ENCODE measurements around the gene MEIS2.

MEIS2 gene

DNA sequence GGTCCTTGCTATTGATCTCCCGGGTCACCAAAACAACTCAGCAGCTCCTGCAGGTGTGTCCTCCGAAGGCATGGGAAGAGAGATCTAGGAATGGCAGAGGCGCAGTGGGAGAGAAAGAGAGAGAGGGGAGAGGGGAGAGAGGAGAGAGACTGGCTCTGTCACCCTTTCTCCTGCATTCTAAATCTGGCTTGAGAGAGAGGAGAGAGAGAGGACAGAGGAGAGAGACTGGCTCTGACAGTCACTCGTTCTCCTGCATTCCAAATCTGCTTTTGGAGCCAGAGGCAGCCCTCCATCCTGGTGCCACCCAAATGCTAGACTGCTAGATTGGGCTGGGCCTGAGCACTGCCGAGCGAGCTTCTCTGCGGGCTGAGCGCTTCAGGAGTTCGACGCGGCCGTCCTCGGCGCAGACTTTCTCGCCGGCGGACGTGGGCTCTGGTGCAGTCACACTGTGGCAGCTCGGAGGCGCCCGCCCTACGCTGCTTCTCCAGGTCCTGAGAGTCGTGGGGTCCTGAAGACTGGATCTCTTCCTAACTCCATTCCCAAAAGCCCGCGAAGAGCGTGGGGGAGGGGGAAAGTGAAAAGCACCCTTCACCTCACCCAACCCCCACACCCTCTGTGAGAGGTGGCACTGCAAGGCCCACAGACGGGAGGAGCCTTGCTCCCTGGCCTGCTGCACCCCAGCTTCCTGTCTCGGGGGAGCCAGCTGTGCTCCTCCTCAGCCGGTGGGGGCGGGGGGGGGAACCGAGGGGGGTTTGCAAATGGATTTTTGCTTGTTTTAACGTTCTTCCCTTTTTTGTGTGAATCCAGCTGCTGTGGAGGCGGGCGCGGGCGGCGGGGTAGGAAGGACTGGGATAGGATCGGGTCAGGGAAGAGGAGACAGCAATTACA lies 222.3 kb downstream of the MEIS2 start:
- no peak overlapping the region for H4K8ac ChIP-seq (ENCODE audit: low read depth, low read length)
- H3K79me2 ChIP-seq (ENCODE audit: control insufficient read depth, insufficient read depth, low read length, poor library complexity), result no peaks in the 10 kb centered on the region
- H3K4me3 ChIP-seq (ENCODE audit: low read depth, low read length), result no peak overlapping the region

DNA sequence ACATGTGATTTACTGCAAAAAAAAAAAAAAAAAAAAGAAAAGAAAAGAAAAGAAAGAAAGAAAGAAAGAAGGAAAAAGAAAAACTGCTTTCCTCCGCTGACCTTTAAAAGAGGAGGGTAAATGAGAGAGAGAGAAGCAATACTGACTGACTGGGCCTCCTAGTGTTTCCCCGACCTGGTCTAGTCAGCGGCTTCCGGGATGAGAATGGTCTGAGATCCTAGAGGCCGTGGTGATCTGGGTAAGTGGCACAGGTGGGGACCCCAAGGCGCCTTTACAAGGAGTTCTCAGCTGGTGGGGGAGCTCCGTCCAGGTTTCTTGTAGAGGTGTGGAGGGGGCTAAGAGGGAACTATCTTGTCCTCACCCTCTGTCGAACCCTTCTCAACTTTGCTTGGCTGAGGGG lies 223.1 kb downstream of the MEIS2 start:
- H3K18ac ChIP-seq (ENCODE audit: low read length), result no peak overlapping the region
- no CpG with 5 or more reads among the region's 8 CpGs for WGBS (ENCODE audit: extremely low coverage, insufficient coverage, insufficient read length)
- H3K27ac ChIP-seq (ENCODE audit: low read depth, low read length), result no peak overlapping the region
- H3K79me1 ChIP-seq (ENCODE audit: low read length), result no peaks in the 10 kb centered on the region
- no peaks in the 10 kb centered on the region for H3K36me3 ChIP-seq (ENCODE audit: control insufficient read depth in 1 of 2, insufficient read depth in 2 of 2, low read length in 2 of 2)
- no peak overlapping the region for H3K9ac ChIP-seq (ENCODE audit: low read length)
- peaks cover 4% of the 10 kb centered on the region for H3K9me3 ChIP-seq (ENCODE audit: insufficient read depth, low read depth, low read length)
- no peaks in the 10 kb centered on the region for H3K79me2 ChIP-seq (ENCODE audit: control insufficient read depth, insufficient read depth, low read length, poor library complexity)
- DNase-seq, result no peak
- H3K23ac ChIP-seq (ENCODE audit: low read length), result no peak overlapping the region
- no peak overlapping the region for H2AFZ ChIP-seq (ENCODE audit: insufficient read depth, low read length, poor library complexity)
- H4K12ac ChIP-seq (ENCODE audit: low read depth, low read length), result no peak overlapping the region
- no peak overlapping the region for H3K4ac ChIP-seq (ENCODE audit: low read depth, low read length)
- H4K8ac ChIP-seq (ENCODE audit: low read depth, low read length), result no peak overlapping the region
- H3K14ac ChIP-seq (ENCODE audit: low read length), result no peak overlapping the region
- no peak overlapping the region for H2BK120ac ChIP-seq (ENCODE audit: insufficient read depth, low read length, poor library complexity)
- H3K4me3 ChIP-seq (ENCODE audit: low read depth, low read length), result no peak overlapping the region
- H3K4me2 ChIP-seq (ENCODE audit: low read length), result no peak overlapping the region
- H2BK12ac ChIP-seq (ENCODE audit: low read length), result no peak overlapping the region
- H2BK5ac ChIP-seq (ENCODE audit: low read depth, low read length, poor library complexity), result no peak overlapping the region
- no peak overlapping the region for H2AK5ac ChIP-seq (ENCODE audit: low read length)
- H3K27me3 ChIP-seq (ENCODE audit: insufficient read depth, low read length), result peaks cover 32% of the 10 kb centered on the region
- H4K91ac ChIP-seq (ENCODE audit: low read depth, low read length), result no peak overlapping the region
- H3K4me1 ChIP-seq (ENCODE audit: control insufficient read depth in 1 of 2, insufficient read depth in 2 of 2, low read length in 2 of 2), result peaks cover 12 to 16% of the 10 kb centered on the region in 2 experiments

More for the DNA sequence above, 222.3 kb downstream of the MEIS2 start:
- H3K18ac ChIP-seq (ENCODE audit: low read length), result no peak overlapping the region
- peak overlapping the region; percentile 70 for H3K4me2 ChIP-seq (ENCODE audit: low read length)
- peak in 1 of 2 donors; percentile 4 for DNase-seq
- H3K4me1 ChIP-seq (ENCODE audit: control insufficient read depth in 1 of 2, insufficient read depth in 2 of 2, low read length in 2 of 2), result peaks cover 12 to 16% of the 10 kb centered on the region in 2 experiments
- H4K91ac ChIP-seq (ENCODE audit: low read depth, low read length), result no peak overlapping the region
- H2BK120ac ChIP-seq (ENCODE audit: insufficient read depth, low read length, poor library complexity), result no peak overlapping the region
- H3K9me3 ChIP-seq (ENCODE audit: insufficient read depth, low read depth, low read length), result peaks cover 4% of the 10 kb centered on the region
- no CpG with 5 or more reads among the region's 38 CpGs for WGBS (ENCODE audit: extremely low coverage, insufficient coverage, insufficient read length)
- H2AFZ ChIP-seq (ENCODE audit: insufficient read depth, low read length, poor library complexity), result no peak overlapping the region
- no peaks in the 10 kb centered on the region for H3K79me1 ChIP-seq (ENCODE audit: low read length)
- H3K14ac ChIP-seq (ENCODE audit: low read length), result no peak overlapping the region
- H3K27me3 ChIP-seq (ENCODE audit: insufficient read depth, low read length), result peaks cover 39% of the 10 kb centered on the region
- H2BK5ac ChIP-seq (ENCODE audit: low read depth, low read length, poor library complexity), result no peak overlapping the region
- H3K27ac ChIP-seq (ENCODE audit: low read depth, low read length), result no peak overlapping the region
- no peak overlapping the region for H3K9ac ChIP-seq (ENCODE audit: low read length)
- H3K23ac ChIP-seq (ENCODE audit: low read length), result no peak overlapping the region
- no peaks in the 10 kb centered on the region for H3K36me3 ChIP-seq (ENCODE audit: control insufficient read depth in 1 of 2, insufficient read depth in 2 of 2, low read length in 2 of 2)
- H4K12ac ChIP-seq (ENCODE audit: low read depth, low read length), result no peak overlapping the region
- no peak overlapping the region for H2BK12ac ChIP-seq (ENCODE audit: low read length)
- no peak overlapping the region for H3K4ac ChIP-seq (ENCODE audit: low read depth, low read length)
- no peak overlapping the region for H2AK5ac ChIP-seq (ENCODE audit: low read length)

DNA sequence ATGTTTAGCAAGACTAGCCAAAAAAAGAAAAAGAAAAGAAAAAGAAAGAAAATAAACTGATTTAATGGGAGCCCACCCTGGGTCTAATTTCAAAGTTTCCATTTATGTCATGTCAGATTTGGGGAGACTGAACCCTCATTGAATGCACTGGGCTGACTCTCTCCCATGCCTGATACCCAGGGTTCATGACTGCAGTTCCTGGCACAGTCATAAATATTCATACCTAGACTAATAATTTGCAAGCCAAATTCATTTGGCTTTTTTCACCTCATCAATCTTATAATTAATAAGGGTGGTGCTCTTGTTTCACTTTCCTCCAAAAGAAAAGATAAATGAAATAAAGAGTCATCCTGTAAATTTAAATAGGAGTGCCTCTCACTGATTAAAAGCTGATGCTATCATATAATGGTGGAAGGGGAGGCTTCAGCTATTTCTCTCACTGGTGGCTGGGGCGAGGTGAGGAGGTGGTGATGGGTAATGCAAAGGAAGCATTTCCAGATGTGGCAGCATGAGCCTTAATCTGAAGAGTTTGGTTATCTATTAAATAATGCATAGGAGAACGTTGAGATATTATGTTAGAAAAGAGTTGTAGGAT lies 224.5 kb downstream of the MEIS2 start:
- Histone ChIP-seq H3K4me3 (ENCODE audit: low read depth, low read length) (no peak overlapping the region), H3K79me2 (ENCODE audit: control insufficient read depth, insufficient read depth, low read length, poor library complexity) (no peaks in the 10 kb centered on the region), H3K4me2 (ENCODE audit: low read length) (no peak overlapping the region), H3K9ac (ENCODE audit: low read length) (no peak overlapping the region), H3K27ac (ENCODE audit: low read depth, low read length) (no peak overlapping the region), H4K8ac (ENCODE audit: low read depth, low read length) (no peak overlapping the region), H3K4ac (ENCODE audit: low read depth, low read length) (no peak overlapping the region), H3K4me1 (ENCODE audit: control insufficient read depth in 1 of 2, insufficient read depth in 2 of 2, low read length in 2 of 2) (peaks cover 12 to 16% of the 10 kb centered on the region in 2 experiments), H2AK5ac (ENCODE audit: low read length) (no peak overlapping the region), H4K91ac (ENCODE audit: low read depth, low read length) (no peak overlapping the region), H2AFZ (ENCODE audit: insufficient read depth, low read length, poor library complexity) (no peak overlapping the region), H3K14ac (ENCODE audit: low read length) (no peak overlapping the region), H3K9me3 (ENCODE audit: insufficient read depth, low read depth, low read length) (peaks cover 4% of the 10 kb centered on the region), H2BK5ac (ENCODE audit: low read depth, low read length, poor library complexity) (no peak overlapping the region), H4K12ac (ENCODE audit: low read depth, low read length) (no peak overlapping the region), H3K79me1 (ENCODE audit: low read length) (no peaks in the 10 kb centered on the region), H3K36me3 (ENCODE audit: control insufficient read depth in 1 of 2, insufficient read depth in 2 of 2, low read length in 2 of 2) (no peaks in the 10 kb centered on the region), H3K18ac (ENCODE audit: low read length) (no peak overlapping the region), H3K23ac (ENCODE audit: low read length) (no peak overlapping the region), H2BK12ac (ENCODE audit: low read length) (no peak overlapping the region), H3K27me3 (ENCODE audit: insufficient read depth, low read length) (peaks cover 23% of the 10 kb centered on the region), H2BK120ac (ENCODE audit: insufficient read depth, low read length, poor library complexity) (no peak overlapping the region)
- no CpG with 5 or more reads among the region's 2 CpGs for WGBS (ENCODE audit: extremely low coverage, insufficient coverage, insufficient read length)
- DNase-seq, result no peak

DNA sequence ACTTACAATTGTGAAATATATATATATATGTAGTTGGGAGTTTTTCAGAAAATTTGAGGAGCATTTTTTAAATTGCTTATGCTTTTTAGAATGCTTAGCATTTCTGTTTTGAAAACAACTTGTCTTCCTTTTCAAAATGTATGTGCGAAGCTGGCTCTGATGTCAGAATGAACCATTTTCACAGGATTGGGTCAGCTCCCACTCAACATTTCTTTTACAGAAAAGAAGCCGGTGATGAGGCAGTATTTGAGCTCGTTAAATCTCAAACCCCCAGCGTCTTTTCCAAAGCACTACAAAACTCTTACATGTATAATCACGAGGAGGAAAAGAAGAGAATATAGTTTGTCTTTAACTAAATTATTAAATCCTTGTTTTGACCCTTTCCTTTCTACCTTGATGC lies 225.4 kb downstream of the MEIS2 start:
- peaks cover 10 to 12% of the 10 kb centered on the region in 2 experiments for H3K4me1 ChIP-seq (ENCODE audit: control insufficient read depth in 1 of 2, insufficient read depth in 2 of 2, low read length in 2 of 2)
- no peak overlapping the region for H2BK120ac ChIP-seq (ENCODE audit: insufficient read depth, low read length, poor library complexity)
- no peak overlapping the region for H4K91ac ChIP-seq (ENCODE audit: low read depth, low read length)
- H3K4me2 ChIP-seq (ENCODE audit: low read length), result no peak overlapping the region
- no peak overlapping the region for H3K4ac ChIP-seq (ENCODE audit: low read depth, low read length)
- H2BK5ac ChIP-seq (ENCODE audit: low read depth, low read length, poor library complexity), result no peak overlapping the region
- H2BK12ac ChIP-seq (ENCODE audit: low read length), result no peak overlapping the region
- no peaks in the 10 kb centered on the region for H3K36me3 ChIP-seq (ENCODE audit: control insufficient read depth in 1 of 2, insufficient read depth in 2 of 2, low read length in 2 of 2)
- H4K12ac ChIP-seq (ENCODE audit: low read depth, low read length), result no peak overlapping the region
- no peak for DNase-seq
- WGBS (ENCODE audit: extremely low coverage, insufficient coverage, insufficient read length), result no CpG with 5 or more reads among the region's 5 CpGs
- no peak overlapping the region for H3K14ac ChIP-seq (ENCODE audit: low read length)
- H3K18ac ChIP-seq (ENCODE audit: low read length), result no peak overlapping the region
- H2AFZ ChIP-seq (ENCODE audit: insufficient read depth, low read length, poor library complexity), result no peak overlapping the region
- no peak overlapping the region for H4K8ac ChIP-seq (ENCODE audit: low read depth, low read length)
- H3K27ac ChIP-seq (ENCODE audit: low read depth, low read length), result no peak overlapping the region
- no peak overlapping the region for H3K23ac ChIP-seq (ENCODE audit: low read length)
- H3K79me2 ChIP-seq (ENCODE audit: control insufficient read depth, insufficient read depth, low read length, poor library complexity), result no peaks in the 10 kb centered on the region
- peaks cover 14% of the 10 kb centered on the region for H3K27me3 ChIP-seq (ENCODE audit: insufficient read depth, low read length)
- H3K79me1 ChIP-seq (ENCODE audit: low read length), result no peaks in the 10 kb centered on the region
- no peak overlapping the region for H2AK5ac ChIP-seq (ENCODE audit: low read length)
- H3K9me3 ChIP-seq (ENCODE audit: insufficient read depth, low read depth, low read length), result peaks cover 4% of the 10 kb centered on the region
- no peak overlapping the region for H3K9ac ChIP-seq (ENCODE audit: low read length)
- H3K4me3 ChIP-seq (ENCODE audit: low read depth, low read length), result no peak overlapping the region
